ENCODE data around the gene HOXA1. TPM values are rescaled to one million over a fixed set of nuclear protein-coding genes. Genes with fewer than 3 reads are reported as not detected.

The HOXA1 gene
- total RNA-seq, 2 experiments from 2014 or later: 0.14 to 0.22 TPM

GRCh38 chr7:27117887-27118491 lies 22.2 kb upstream of the HOXA1 start:
- H3K4me1 ChIP-seq (ENCODE audit: insufficient read depth, low read length): no peaks in the 10 kb centered on the region
- no peak overlapping the region for H3K27ac ChIP-seq (ENCODE audit: low read depth in 1 of 2, low read length in 2 of 2)
- Mint-ChIP-seq H3K4me3 (no peak overlapping the region), H3K36me3 (ENCODE audit: low read depth) (no peaks in the 10 kb centered on the region), H3K4me1 (ENCODE audit: low read depth) (no peaks in the 10 kb centered on the region), H3K9me3 (no peaks in the 10 kb centered on the region), H3K27ac (no peak overlapping the region), H3K27me3 (peaks cover 27% of the 10 kb centered on the region)
- intact Hi-C loops (cut with DNase I, micrococcal nuclease): no loop called here
- ChIA-PET POLR2A (no interaction called here), CTCF (no interaction called here)
- H3K36me3 ChIP-seq (ENCODE audit: insufficient read depth, low read length): no peaks in the 10 kb centered on the region
- no peak overlapping the region for H3K4me3 ChIP-seq (ENCODE audit: low read length)
- TF ChIP-seq CTCF (IDR thresholded peaks at IDR 0.05): no peak
- H3K9me3 ChIP-seq (ENCODE audit: control insufficient read depth in 1 of 2, insufficient read depth in 1 of 2, low read length in 2 of 2): peaks cover 0 to 8% of the 10 kb centered on the region in 2 experiments
- H3K27me3 ChIP-seq (ENCODE audit: control insufficient read depth in 1 of 2, insufficient read depth in 2 of 2, low read length in 2 of 2): peaks cover 0 to 5% of the 10 kb centered on the region in 2 experiments
- DNase-seq (no peak), ATAC-seq (ENCODE audit: poor library complexity) (no peak)

- Histone ChIP-seq H3K27me3 (ENCODE audit: control insufficient read depth in 1 of 2, insufficient read depth in 2 of 2, low read length in 2 of 2) (peaks cover 0 to 5% of the 10 kb centered on the region in 2 experiments), H3K4me3 (ENCODE audit: low read length) (no peak overlapping the region), H3K27ac (ENCODE audit: low read depth in 1 of 2, low read length in 2 of 2) (no peak overlapping the region), H3K36me3 (ENCODE audit: insufficient read depth, low read length) (no peaks in the 10 kb centered on the region), H3K4me1 (ENCODE audit: insufficient read depth, low read length) (no peaks in the 10 kb centered on the region), H3K9me3 (ENCODE audit: control insufficient read depth in 1 of 2, insufficient read depth in 1 of 2, low read length in 2 of 2) (peaks cover 0 to 8% of the 10 kb centered on the region in 2 experiments)
- Mint-ChIP-seq H3K27ac (no peak overlapping the region), H3K4me1 (ENCODE audit: low read depth) (no peaks in the 10 kb centered on the region), H3K36me3 (ENCODE audit: low read depth) (no peaks in the 10 kb centered on the region), H3K4me3 (no peak overlapping the region), H3K9me3 (no peaks in the 10 kb centered on the region), H3K27me3 (peaks cover 27% of the 10 kb centered on the region)
- ATAC-seq (ENCODE audit: poor library complexity) (no peak), DNase-seq (no peak)
- POLR2A ChIA-PET: no interaction called here
- CTCF ChIA-PET: no interaction called here
- intact Hi-C loops (cut with DNase I, micrococcal nuclease): no loop called here
- no peak for TF ChIP-seq CTCF (IDR thresholded peaks at IDR 0.05)
Measured at GRCh38 chr7:27116962-27117886, 21.4 kb upstream of the HOXA1 start.

- Mint-ChIP-seq H3K27me3 (peaks cover 36% of the 10 kb centered on the region), H3K36me3 (ENCODE audit: low read depth) (no peaks in the 10 kb centered on the region), H3K27ac (no peak overlapping the region), H3K9me3 (no peaks in the 10 kb centered on the region), H3K4me1 (ENCODE audit: low read depth) (no peaks in the 10 kb centered on the region), H3K4me3 (no peak overlapping the region)
- ATAC-seq (ENCODE audit: poor library complexity) (no peak), DNase-seq (no peak)
- H3K27ac ChIP-seq (ENCODE audit: low read depth in 1 of 2, low read length in 2 of 2): no peak overlapping the region
- peaks cover 0 to 8% of the 10 kb centered on the region in 2 experiments for H3K9me3 ChIP-seq (ENCODE audit: control insufficient read depth in 1 of 2, insufficient read depth in 1 of 2, low read length in 2 of 2)
- ChIA-PET POLR2A (no interaction called here), CTCF (no interaction called here)
- H3K4me3 ChIP-seq (ENCODE audit: low read length): no peak overlapping the region
- no peaks in the 10 kb centered on the region for H3K36me3 ChIP-seq (ENCODE audit: insufficient read depth, low read length)
- H3K27me3 ChIP-seq (ENCODE audit: control insufficient read depth in 1 of 2, insufficient read depth in 2 of 2, low read length in 2 of 2): peaks cover 2 to 5% of the 10 kb centered on the region in 2 experiments
- no peak for TF ChIP-seq CTCF (IDR thresholded peaks at IDR 0.05)
- H3K4me1 ChIP-seq (ENCODE audit: insufficient read depth, low read length): no peaks in the 10 kb centered on the region
- intact Hi-C loops (cut with DNase I, micrococcal nuclease): no loop called here
Measured at GRCh38 chr7:27116031-27116961, 20.5 kb upstream of the HOXA1 start.
